ENCODE data around the gene DENND1A. TPM values are rescaled to one million over a fixed set of nuclear protein-coding genes. Genes with fewer than 3 reads are reported as not detected.

DENND1A gene
- total RNA-seq, 3 donors from 2014 or later = 18.4 to 21.3 (median 20.1) TPM

DNA sequence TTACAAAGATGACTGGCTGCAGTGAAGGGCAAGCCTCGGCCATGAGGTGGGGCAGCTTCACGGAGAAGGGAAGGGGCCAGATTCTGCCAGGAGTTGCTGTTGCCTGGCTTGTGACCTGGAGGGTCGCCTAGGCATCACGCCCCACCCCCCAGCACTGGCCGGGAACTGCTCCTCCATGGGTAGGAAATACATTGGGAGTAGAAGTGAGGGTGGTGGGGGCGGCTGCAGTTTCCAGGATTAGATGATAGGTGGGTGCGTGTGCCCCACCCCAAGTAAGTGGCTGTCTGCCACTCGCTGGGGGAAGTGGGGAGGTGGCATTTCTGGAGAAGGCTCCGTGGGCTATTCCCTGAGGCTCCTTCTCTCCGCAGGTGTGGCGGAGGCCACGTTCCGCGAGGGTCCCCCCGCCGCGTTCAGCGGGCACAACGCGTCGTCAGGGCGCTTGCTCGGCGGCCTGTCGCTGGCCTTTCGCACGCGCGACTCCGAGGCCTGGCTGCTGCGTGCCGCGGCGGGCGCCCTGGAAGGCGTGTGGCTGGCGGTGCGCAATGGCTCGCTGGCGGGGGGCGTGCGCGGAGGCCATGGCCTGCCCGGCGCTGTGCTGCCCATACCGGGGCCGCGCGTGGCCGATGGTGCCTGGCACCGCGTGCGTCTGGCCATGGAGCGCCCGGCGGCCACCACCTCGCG is 557.0 kb downstream of the DENND1A start:
- Histone ChIP-seq H3K27ac (no peak overlapping the region), H3K9me3 (no peaks in the 10 kb centered on the region), H3K36me3 (no peaks in the 10 kb centered on the region), H3K27me3 (peaks cover 4 to 49% of the 10 kb centered on the region in 2 donors), H3K4me1 (no peaks in the 10 kb centered on the region), H3K4me3 (no peak overlapping the region)
- TF ChIP-seq POLR2AphosphoS5 (IDR thresholded peaks at IDR 0.05) (no peak), CTCF (IDR thresholded peaks at IDR 0.05) (no peak), POLR2A (IDR thresholded peaks at IDR 0.05) (no peak)
- no peak for DNase-seq (ENCODE audit: low spot score in 2 of 2)
- intact Hi-C loops (cut with DNase I; ENCODE audit: low total_unique reads) = loop anchor here (5.0 kb wide), 1 partner anchor 676 kb away; no protein-coding TSS in a partner anchor

- no peak overlapping the region for H3K27ac ChIP-seq
- no peaks in the 10 kb centered on the region for H3K4me1 ChIP-seq
- no peak overlapping the region for H3K4me3 ChIP-seq
- no peaks in the 10 kb centered on the region for H3K36me3 ChIP-seq
- H3K27me3 ChIP-seq = peaks cover 4 to 49% of the 10 kb centered on the region in 2 donors
- H3K9me3 ChIP-seq = no peaks in the 10 kb centered on the region
- intact Hi-C loops (cut with DNase I; ENCODE audit: low total_unique reads) = loop anchor here (5.0 kb wide), 1 partner anchor 675 kb away; no protein-coding TSS in a partner anchor
- TF ChIP-seq POLR2A (IDR thresholded peaks at IDR 0.05) = no peak
- TF ChIP-seq POLR2AphosphoS5 (IDR thresholded peaks at IDR 0.05) = no peak
- TF ChIP-seq CTCF (IDR thresholded peaks at IDR 0.05) = no peak
- no peak for DNase-seq (ENCODE audit: low spot score in 2 of 2)
These were observed 557.9 kb downstream of the DENND1A start for GRCh38 chr9:123371805-123372590.

DNA sequence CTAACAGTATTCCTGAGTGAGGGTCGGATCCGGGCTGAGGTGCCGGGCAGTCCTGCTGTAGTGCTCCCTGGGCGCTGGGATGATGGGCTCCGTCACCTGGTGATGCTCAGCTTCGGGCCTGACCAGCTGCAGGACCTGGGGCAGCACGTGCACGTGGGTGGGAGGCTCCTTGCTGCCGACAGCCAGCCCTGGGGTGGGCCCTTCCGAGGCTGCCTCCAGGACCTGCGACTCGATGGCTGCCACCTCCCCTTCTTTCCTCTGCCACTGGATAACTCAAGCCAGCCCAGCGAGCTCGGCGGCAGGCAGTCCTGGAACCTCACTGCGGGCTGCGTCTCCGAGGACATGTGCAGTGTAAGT is 558.7 kb downstream of the DENND1A start:
- DNase-seq (ENCODE audit: low spot score in 2 of 2) = no peak
- peaks cover 4 to 49% of the 10 kb centered on the region in 2 donors for H3K27me3 ChIP-seq
- no peaks in the 10 kb centered on the region for H3K36me3 ChIP-seq
- H3K27ac ChIP-seq = no peak overlapping the region
- intact Hi-C loops (cut with DNase I; ENCODE audit: low total_unique reads) = loop anchor here (5.0 kb wide), 1 partner anchor 674 kb away; no protein-coding TSS in a partner anchor
- H3K4me3 ChIP-seq = no peak overlapping the region
- TF ChIP-seq CTCF (IDR thresholded peaks at IDR 0.05) (no peak), POLR2A (IDR thresholded peaks at IDR 0.05) (no peak), POLR2AphosphoS5 (IDR thresholded peaks at IDR 0.05) (no peak)
- no peaks in the 10 kb centered on the region for H3K4me1 ChIP-seq
- H3K9me3 ChIP-seq = no peaks in the 10 kb centered on the region

DNA sequence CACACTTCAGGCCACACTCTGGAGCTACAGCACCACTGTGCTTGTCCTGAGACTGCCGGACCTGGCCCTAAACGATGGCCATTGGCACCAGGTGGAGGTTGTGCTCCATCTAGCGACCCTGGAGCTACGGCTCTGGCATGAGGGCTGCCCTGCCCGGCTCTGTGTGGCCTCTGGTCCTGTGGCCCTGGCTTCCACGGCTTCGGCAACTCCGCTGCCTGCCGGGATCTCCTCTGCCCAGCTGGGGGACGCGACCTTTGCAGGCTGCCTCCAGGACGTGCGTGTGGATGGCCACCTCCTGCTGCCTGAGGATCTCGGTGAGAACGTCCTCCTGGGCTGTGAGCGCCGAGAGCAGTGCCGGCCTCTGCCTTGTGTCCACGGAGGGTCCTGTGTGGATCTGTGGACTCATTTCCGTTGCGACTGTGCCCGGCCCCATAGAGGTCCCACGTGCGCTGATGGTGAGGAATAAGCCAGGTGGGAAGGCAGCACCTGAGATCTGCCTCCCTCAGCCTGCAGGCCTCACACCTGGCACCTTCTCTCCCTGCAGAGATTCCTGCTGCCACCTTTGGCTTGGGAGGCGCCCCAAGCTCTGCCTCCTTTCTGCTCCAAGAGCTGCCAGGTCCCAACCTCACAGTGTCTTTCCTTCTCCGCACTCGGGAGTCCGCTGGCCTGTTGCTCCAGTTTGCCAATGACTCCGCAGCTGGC is 559.2 kb downstream of the DENND1A start:
- no peak for TF ChIP-seq POLR2AphosphoS5 (IDR thresholded peaks at IDR 0.05)
- no peak for TF ChIP-seq POLR2A (IDR thresholded peaks at IDR 0.05)
- no peak for TF ChIP-seq CTCF (IDR thresholded peaks at IDR 0.05)
- DNase-seq (ENCODE audit: low spot score in 2 of 2) = no peak
- H3K4me3 ChIP-seq = no peak overlapping the region
- no peaks in the 10 kb centered on the region for H3K36me3 ChIP-seq
- H3K27me3 ChIP-seq = peaks cover 4 to 49% of the 10 kb centered on the region in 2 donors
- no peaks in the 10 kb centered on the region for H3K9me3 ChIP-seq
- intact Hi-C loops (cut with DNase I; ENCODE audit: low total_unique reads) = loop anchor here (5.0 kb wide), 1 partner anchor 673 kb away; no protein-coding TSS in a partner anchor
- H3K27ac ChIP-seq = no peak overlapping the region
- H3K4me1 ChIP-seq = no peaks in the 10 kb centered on the region
